Subcutaneous abdominal adipose tissue (tissue), 5 donors: ENCODE results near the gene FBXO45.
"Not testable (repeated sequence)": the region's sequence is repeated elsewhere in the genome, so short reads cannot be mapped to it uniquely, and the experiment has no call there.

ENCODE experiments used
- H3K27ac ChIP-seq: one replicate; pipeline ENCODE4 v1.7.0; 2013; ENCODE audit warnings: low read depth, mild to moderate bottlenecking, inconsistent platforms, low read length, moderate library complexity
- H3K27me3 ChIP-seq, 5 donors: one replicate each; pipeline ENCODE4 v1.7.0; 2013; ENCODE audit warnings: low read length in 5 of 5, inconsistent platforms in 1 of 5; ENCODE audit not compliant: control insufficient read depth in 5 of 5, insufficient read depth in 4 of 5
- H3K36me3 ChIP-seq, 5 donors: one replicate each; pipeline ENCODE4 v1.7.0; 2013; ENCODE audit warnings: low read length in 5 of 5; ENCODE audit not compliant: control insufficient read depth in 5 of 5, insufficient read depth in 5 of 5
- H3K4me1 ChIP-seq, 5 donors: one replicate each; pipeline ENCODE4 v1.7.0; 2013; ENCODE audit warnings: low read length in 5 of 5, mild to moderate bottlenecking in 3 of 5, moderate library complexity in 1 of 5; ENCODE audit not compliant: control insufficient read depth in 5 of 5, insufficient read depth in 5 of 5
- H3K4me3 ChIP-seq, 5 donors: one replicate each; pipeline ENCODE4 v1.7.0; 2013; ENCODE audit warnings: low read length in 5 of 5, low read depth in 1 of 5
- H3K9ac ChIP-seq, 5 donors: one replicate each; pipeline ENCODE4 v1.7.0; 2013; ENCODE audit warnings: low read length in 5 of 5, mild to moderate bottlenecking in 4 of 5, moderate library complexity in 3 of 5
- H3K9me3 ChIP-seq, 5 donors: one replicate each; pipeline ENCODE4 v1.7.0; 2013; ENCODE audit warnings: low read length in 5 of 5; ENCODE audit not compliant: control insufficient read depth in 5 of 5
- donor health status: healthy.
- donor health status: healthy.
- donor health status: healthy.
- donor health status: healthy.
- donor health status: healthy.

FBXO45 gene

GRCh38 chr3:196554205-196554604 lies 14.3 kb upstream of the FBXO45 start:
- peaks cover 4 to 20% (median 9%) of the 10 kb centered on the region in 5 donors for H3K36me3 ChIP-seq

GRCh38 chr3:196555295-196555694 lies 13.2 kb upstream of the FBXO45 start:
- Histone ChIP-seq H3K4me3 (no peak overlapping the region), H3K4me1 (no peaks in the 10 kb centered on the region), H3K9ac (no peak overlapping the region), H3K27ac (no peak overlapping the region), H3K36me3 (peaks cover 7 to 30% (median 13%) of the 10 kb centered on the region in 5 donors), H3K9me3 (no peaks in the 10 kb centered on the region), H3K27me3 (no peaks in the 10 kb centered on the region)

More at GRCh38 chr3:196554205-196554604, 14.3 kb upstream of the FBXO45 start:
- Histone ChIP-seq H3K4me1 (no peaks in the 10 kb centered on the region), H3K9me3 (no peaks in the 10 kb centered on the region), H3K9ac (no peak overlapping the region), H3K27ac (no peak overlapping the region), H3K27me3 (no peaks in the 10 kb centered on the region), H3K4me3 (no peak overlapping the region)

DNA sequence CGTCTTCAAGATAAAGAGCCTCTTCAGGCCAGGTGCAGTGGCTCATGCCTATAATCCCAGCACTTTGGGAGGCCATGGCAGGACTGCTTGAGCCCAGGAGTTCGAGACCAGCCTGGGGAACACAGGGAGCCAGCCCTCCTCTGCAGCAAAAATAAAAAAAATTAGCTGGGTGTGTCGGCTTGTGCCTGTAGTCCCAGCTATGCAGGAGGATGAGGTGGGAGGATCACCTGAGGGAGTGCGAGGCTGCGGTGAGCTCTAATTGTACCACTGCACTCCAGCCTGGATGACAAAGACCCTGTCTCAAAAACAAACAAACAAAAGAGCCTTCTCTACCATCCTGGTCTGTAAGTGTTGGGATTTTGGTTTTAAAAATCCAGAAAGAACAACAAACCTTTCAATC lies 11.2 kb upstream of the FBXO45 start:
- Histone ChIP-seq H3K9me3 (no peaks in the 10 kb centered on the region), H3K4me1 (no peaks in the 10 kb centered on the region), H3K27ac (no peak overlapping the region), H3K4me3 (no peak overlapping the region), H3K27me3 (no peaks in the 10 kb centered on the region), H3K9ac (no peak overlapping the region), H3K36me3 (peaks cover 11 to 40% (median 19%) of the 10 kb centered on the region in 5 donors)

- H3K27ac ChIP-seq = no peak overlapping the region
- H3K36me3 ChIP-seq = peaks cover 11 to 35% (median 19%) of the 10 kb centered on the region in 5 donors
- no peaks in the 10 kb centered on the region for H3K4me1 ChIP-seq
- H3K27me3 ChIP-seq = no peaks in the 10 kb centered on the region
- no peak overlapping the region for H3K9ac ChIP-seq
- no peaks in the 10 kb centered on the region for H3K9me3 ChIP-seq
- H3K4me3 ChIP-seq = no peak overlapping the region
Measured at GRCh38 chr3:196558476-196558875, 10.0 kb upstream of the FBXO45 start.

GRCh38 chr3:196559826-196560225 lies 8.6 kb upstream of the FBXO45 start:
- Histone ChIP-seq H3K27me3 (no peaks in the 10 kb centered on the region), H3K9ac (no peak overlapping the region), H3K4me1 (no peaks in the 10 kb centered on the region), H3K36me3 (peaks cover 10 to 26% (median 13%) of the 10 kb centered on the region in 5 donors), H3K9me3 (no peaks in the 10 kb centered on the region), H3K27ac (no peak overlapping the region), H3K4me3 (no peak overlapping the region)

- H3K9me3 ChIP-seq = no peaks in the 10 kb centered on the region
- no peak overlapping the region for H3K9ac ChIP-seq
- H3K27ac ChIP-seq = no peak overlapping the region
- peaks cover 7 to 32% (median 13%) of the 10 kb centered on the region in 5 donors for H3K36me3 ChIP-seq
- no peaks in the 10 kb centered on the region for H3K27me3 ChIP-seq
- H3K4me3 ChIP-seq = no peak overlapping the region
- H3K4me1 ChIP-seq = peaks cover 0 to 12% (median 10%) of the 10 kb centered on the region in 5 donors
Measured at GRCh38 chr3:196563721-196564225, 4.7 kb upstream of the FBXO45 start.

DNA sequence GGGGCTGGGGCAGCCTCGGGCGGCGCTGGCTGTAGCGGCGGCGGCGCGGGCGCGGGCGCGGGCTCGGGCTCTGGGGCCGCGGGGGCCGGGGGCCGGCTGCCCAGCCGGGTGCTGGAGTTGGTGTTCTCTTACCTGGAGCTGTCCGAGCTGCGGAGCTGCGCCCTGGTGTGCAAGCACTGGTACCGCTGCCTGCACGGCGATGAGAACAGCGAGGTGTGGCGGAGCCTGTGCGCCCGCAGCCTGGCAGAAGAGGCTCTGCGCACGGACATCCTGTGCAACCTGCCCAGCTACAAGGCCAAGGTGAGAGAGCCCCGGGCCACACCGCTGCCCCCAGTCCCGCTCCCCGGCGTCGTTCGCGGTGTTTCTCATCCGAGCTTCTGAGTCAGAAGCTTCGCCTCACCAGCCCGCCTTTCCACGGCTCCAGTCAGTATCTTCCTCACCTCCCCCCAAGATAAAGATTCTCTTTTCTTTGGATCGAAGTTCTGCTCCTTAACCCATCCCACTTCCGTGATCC lies 600 bp downstream of the FBXO45 start:
- Histone ChIP-seq H3K4me1 (peaks cover 0 to 24% (median 22%) of the 10 kb centered on the region in 5 donors), H3K27ac (peak overlapping the region; percentile 54), H3K27me3 (no peaks in the 10 kb centered on the region), H3K4me3 (peak overlapping the region; percentile 70 to 100 (median 98)), H3K9me3 (no peaks in the 10 kb centered on the region), H3K36me3 (peaks cover 0 to 8% (median 0%) of the 10 kb centered on the region in 5 donors), H3K9ac (peak overlapping the region; percentile 48 to 89 (median 88))

DNA sequence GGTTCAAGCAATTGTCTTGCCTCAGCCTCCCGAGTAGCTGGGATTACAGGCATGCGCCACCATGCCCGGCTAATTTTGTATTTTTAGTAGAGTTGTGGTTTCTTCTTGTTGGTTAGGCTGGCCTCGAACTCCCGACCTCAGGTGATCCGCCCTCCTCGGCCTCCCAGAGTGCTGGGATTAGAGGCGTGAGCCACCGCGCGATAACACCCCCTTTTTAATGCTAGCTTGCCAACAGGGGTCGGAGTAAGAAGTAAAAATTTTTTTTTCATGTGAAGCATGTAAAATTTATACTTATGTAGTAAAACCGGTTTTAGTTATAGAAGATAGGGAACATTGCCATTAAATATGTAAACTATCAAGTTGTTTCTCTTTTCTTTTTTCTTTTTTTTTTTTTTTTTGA lies 1.9 kb downstream of the FBXO45 start:
- H3K9ac ChIP-seq, H3K27ac ChIP-seq, H3K4me3 ChIP-seq, H3K9me3 ChIP-seq, H3K27me3 ChIP-seq, H3K36me3 ChIP-seq: not testable (repeated sequence)
- H3K4me1 ChIP-seq = peaks cover 0 to 24% (median 22%) of the 10 kb centered on the region in 5 donors

DNA sequence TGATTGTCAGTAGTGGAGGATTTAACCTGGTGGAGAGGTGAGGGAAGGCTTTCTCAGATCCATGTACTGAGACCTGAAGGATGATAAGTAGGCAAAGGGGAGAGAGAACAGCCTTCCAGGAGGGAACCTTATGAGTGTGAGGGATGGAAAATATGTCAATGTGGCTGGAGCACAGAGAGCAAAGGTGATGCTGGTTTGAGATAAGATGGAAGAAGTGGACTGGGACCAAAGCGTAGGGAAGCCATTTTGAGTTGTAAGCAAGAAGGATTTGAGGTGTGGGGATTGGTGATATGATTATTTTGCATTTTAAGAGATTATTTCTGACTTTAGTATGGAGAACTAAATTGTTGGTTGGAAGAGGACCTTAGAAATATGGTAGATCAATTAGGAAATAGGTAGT lies 3.9 kb downstream of the FBXO45 start:
- H3K9ac ChIP-seq = no peak overlapping the region
- no peak overlapping the region for H3K27ac ChIP-seq
- peaks cover 0 to under 1% (median under 1%) of the 10 kb centered on the region in 5 donors for H3K36me3 ChIP-seq
- H3K4me1 ChIP-seq = peaks cover 0 to 23% (median 20%) of the 10 kb centered on the region in 5 donors
- H3K4me3 ChIP-seq = no peak overlapping the region
- H3K9me3 ChIP-seq = no peaks in the 10 kb centered on the region
- no peaks in the 10 kb centered on the region for H3K27me3 ChIP-seq

DNA sequence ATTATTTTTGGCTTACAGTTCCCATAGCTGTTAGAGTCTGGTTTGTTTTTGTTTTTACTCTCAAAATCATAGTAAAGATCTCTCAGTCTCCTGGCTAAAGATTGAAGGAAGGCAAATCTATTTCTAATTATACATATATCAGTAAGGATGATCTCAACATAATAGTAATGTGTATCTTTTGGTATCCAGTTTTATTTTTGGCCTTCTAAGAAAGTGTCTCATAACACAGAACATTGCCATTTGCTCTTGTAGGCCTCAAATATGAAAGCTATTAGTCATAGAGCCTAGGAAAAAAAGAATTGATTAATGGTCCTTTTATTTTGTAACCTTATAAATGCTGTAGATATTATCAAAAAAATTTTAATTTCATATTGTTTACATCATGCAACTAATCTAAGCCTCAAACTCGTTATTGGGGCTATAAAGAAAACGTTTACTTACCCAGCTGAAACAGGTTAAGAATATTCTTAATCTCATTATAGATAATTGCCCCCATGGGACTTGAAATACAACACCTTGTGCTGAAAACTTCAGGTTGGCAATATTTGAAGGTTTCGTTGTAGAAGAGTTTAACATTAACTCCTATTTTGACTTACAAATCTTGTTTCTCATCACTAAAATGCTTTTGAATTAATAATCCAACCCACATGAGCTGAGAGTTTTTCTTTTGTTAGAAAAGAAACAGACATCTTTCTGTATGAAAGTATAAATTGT lies 16.7 kb downstream of the FBXO45 start:
- no peaks in the 10 kb centered on the region for H3K4me1 ChIP-seq
- no peak overlapping the region for H3K27ac ChIP-seq
- H3K27me3 ChIP-seq = no peaks in the 10 kb centered on the region
- peaks cover 9 to 25% (median 12%) of the 10 kb centered on the region in 5 donors for H3K36me3 ChIP-seq
- H3K9ac ChIP-seq = no peak overlapping the region
- no peak overlapping the region for H3K4me3 ChIP-seq
- H3K9me3 ChIP-seq = no peaks in the 10 kb centered on the region
